22Rv1 (cell line): Measurements from ENCODE around the gene C5orf34.

Experiments used
- ZFX ChIP-seq: fragments of 450-650 bp; IDR thresholded peaks from 2 replicates; pipeline ENCODE4 v1.6.1; 2017; ENCODE audit warnings: antibody characterized with exemption, borderline replicate concordance
- TF ChIP-seq, protein P1 (sequence below): fragments of 450-650 bp; IDR thresholded peaks from 2 replicates; pipeline ENCODE4 v1.5.1; 2017; ENCODE audit warnings: mild to moderate bottlenecking

DNA sequence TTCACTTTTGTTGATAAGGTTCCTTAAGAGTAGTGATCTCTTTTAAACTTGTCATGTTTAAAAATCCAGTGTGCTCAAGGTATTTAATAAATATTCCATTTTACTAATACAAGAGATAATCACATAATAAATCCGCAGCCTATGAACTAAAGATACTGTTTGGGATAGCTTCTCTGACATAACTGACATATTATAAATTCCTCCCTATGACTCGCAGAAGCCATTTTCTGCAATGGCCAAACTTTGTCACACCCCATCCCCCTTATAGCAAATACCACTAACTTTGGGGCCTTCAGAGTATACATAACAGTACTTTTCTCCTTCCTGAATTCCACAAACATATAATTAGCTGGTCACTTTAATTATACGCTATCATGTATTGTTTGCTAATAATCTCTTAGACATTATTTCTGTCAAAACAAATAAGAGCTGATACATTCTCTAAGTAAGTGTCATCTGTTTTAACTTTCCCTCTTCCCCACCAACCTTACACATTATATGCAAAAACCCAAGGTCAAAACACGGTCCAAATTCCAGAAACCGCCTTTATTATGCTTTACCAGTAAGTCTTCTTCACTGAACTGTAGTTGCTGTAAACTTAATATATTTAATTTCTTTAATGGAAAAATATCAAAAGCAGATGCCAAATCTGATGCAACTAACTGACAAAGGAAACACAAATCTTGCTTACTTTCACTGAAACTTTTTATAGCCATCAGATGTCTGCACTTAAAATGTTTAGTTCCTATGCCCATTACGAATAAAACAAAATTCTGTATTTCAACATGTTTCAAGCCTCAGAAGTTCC, 32.3 kb downstream of the C5orf34 start:
- TF ChIP-seq, protein P1, sequence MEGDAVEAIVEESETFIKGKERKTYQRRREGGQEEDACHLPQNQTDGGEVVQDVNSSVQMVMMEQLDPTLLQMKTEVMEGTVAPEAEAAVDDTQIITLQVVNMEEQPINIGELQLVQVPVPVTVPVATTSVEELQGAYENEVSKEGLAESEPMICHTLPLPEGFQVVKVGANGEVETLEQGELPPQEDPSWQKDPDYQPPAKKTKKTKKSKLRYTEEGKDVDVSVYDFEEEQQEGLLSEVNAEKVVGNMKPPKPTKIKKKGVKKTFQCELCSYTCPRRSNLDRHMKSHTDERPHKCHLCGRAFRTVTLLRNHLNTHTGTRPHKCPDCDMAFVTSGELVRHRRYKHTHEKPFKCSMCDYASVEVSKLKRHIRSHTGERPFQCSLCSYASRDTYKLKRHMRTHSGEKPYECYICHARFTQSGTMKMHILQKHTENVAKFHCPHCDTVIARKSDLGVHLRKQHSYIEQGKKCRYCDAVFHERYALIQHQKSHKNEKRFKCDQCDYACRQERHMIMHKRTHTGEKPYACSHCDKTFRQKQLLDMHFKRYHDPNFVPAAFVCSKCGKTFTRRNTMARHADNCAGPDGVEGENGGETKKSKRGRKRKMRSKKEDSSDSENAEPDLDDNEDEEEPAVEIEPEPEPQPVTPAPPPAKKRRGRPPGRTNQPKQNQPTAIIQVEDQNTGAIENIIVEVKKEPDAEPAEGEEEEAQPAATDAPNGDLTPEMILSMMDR, result no peak
- TF ChIP-seq ZFX, result no peak
